Lung (tissue), 12 donors: ENCODE measurements around the gene FCRLB. TPM values are rescaled to one million over a fixed set of nuclear protein-coding genes. Genes with fewer than 3 reads are reported as not detected.
"Not testable (repeated sequence)": the region's sequence is repeated elsewhere in the genome, so short reads cannot be mapped to it uniquely, and the experiment has no call there.

Experiments used
- ATAC-seq: fragments of 200-7000 bp; cut with Tn5 transposase; one replicate; pipeline ENCODE4 v1.9.1; 2020; ENCODE audit warnings: moderate number of reproducible peaks; ENCODE audit not compliant: insufficient read depth, low FRiP score
- DNase-seq, 3 donors: peaks; one replicate each; pipeline ENCODE4 v3.0.0-alpha.2; 2013 to 2017
- H3K27ac ChIP-seq, 2 donors: one replicate each; pipeline ENCODE4 v1.5.1; 2013; ENCODE audit warnings: mild to moderate bottlenecking in 2 of 2, moderate library complexity in 2 of 2, control low read depth in 1 of 2, inconsistent platforms in 1 of 2, low read depth in 1 of 2, low read length in 1 of 2
- H3K27me3 ChIP-seq, 3 donors: one replicate each; pipeline ENCODE4 v1.5.1; 2013; ENCODE audit warnings: low read length in 2 of 3; ENCODE audit not compliant: control insufficient read depth in 3 of 3, insufficient read depth in 3 of 3
- H3K36me3 ChIP-seq, 4 donors: one replicate each; pipeline ENCODE4 v1.5.1; 2013; ENCODE audit warnings: low read length in 4 of 4, mild to moderate bottlenecking in 1 of 4, moderate library complexity in 1 of 4; ENCODE audit not compliant: control insufficient read depth in 4 of 4, insufficient read depth in 4 of 4
- H3K4me1 ChIP-seq, 5 donors: one replicate each; pipeline ENCODE4 v1.5.1; 2013; ENCODE audit warnings: low read length in 5 of 5, mild to moderate bottlenecking in 2 of 5, moderate library complexity in 1 of 5; ENCODE audit not compliant: control insufficient read depth in 5 of 5, insufficient read depth in 5 of 5
- H3K4me3 ChIP-seq: one replicate; pipeline ENCODE4 v1.5.1; 2013; ENCODE audit warnings: mild to moderate bottlenecking, control low read depth, moderate library complexity
- H3K9ac ChIP-seq, 2 donors: one replicate each; pipeline ENCODE4 v1.5.1; 2013; ENCODE audit warnings: low read length in 2 of 2, control low read depth in 1 of 2; ENCODE audit not compliant: insufficient read depth in 1 of 2
- H3K9me3 ChIP-seq, 4 donors: one replicate each; pipeline ENCODE4 v1.5.1; 2013; ENCODE audit warnings: low read length in 3 of 4, mild to moderate bottlenecking in 1 of 4, moderate library complexity in 1 of 4; ENCODE audit not compliant: control insufficient read depth in 4 of 4, insufficient read depth in 3 of 4
- WGBS, 2 donors: extraction: QIAGEN DNeasy Blood & Tissue Kit; methylation state at CpG; one replicate each; pipeline ENCODE4 v1.1.7; 2013; 5-methylcytosine and 5-hydroxymethylcytosine counted together
- polyA plus RNA-seq, 2 donors: library from polyadenylated mRNA; stranded (reverse); fragments of 200-250 nt; gene quantifications; one replicate each; pipeline ENCODE4 v1.2.1, GENCODE V29; 2013
- total RNA-seq, 2 donors: library from RNA; depleted of rRNA in 1 of 2; stranded (reverse); fragments of >200 nt in 1 of 2; gene quantifications; one replicate each; pipeline ENCODE4 v1.2.1, GENCODE V29; 2014 to 2021
- TF ChIP-seq, protein P1 (sequence below): IDR thresholded peaks from 2 replicates; pipeline ENCODE4 v1.5.1; 2012; ENCODE audit warnings: mild to moderate bottlenecking; ENCODE audit errors: control extremely low read depth, extremely low read depth
- donor health status: control.
- donor health status: control.
- donor health status: Bipolar disorder and iron deficiency.
- donor health status: healthy.
- donor health status: DM: yes; HTN: yes; CAD: no.

The FCRLB gene
- total and polyA plus RNA-seq, 4 donors = 0.34 to 0.90 (median 0.72) TPM

GRCh38 chr1:161691846-161692245, 29.5 kb upstream of the FCRLB start:
- H3K9me3 ChIP-seq = peaks cover 0 to 4% (median 0%) of the 10 kb centered on the region in 4 donors
- H3K27me3 ChIP-seq = no peaks in the 10 kb centered on the region
- H3K9ac ChIP-seq = no peak overlapping the region
- no peaks in the 10 kb centered on the region for H3K36me3 ChIP-seq
- no peak overlapping the region for H3K4me3 ChIP-seq
- H3K27ac ChIP-seq = no peak overlapping the region
- no peaks in the 10 kb centered on the region for H3K4me1 ChIP-seq
- TF ChIP-seq, protein P1, sequence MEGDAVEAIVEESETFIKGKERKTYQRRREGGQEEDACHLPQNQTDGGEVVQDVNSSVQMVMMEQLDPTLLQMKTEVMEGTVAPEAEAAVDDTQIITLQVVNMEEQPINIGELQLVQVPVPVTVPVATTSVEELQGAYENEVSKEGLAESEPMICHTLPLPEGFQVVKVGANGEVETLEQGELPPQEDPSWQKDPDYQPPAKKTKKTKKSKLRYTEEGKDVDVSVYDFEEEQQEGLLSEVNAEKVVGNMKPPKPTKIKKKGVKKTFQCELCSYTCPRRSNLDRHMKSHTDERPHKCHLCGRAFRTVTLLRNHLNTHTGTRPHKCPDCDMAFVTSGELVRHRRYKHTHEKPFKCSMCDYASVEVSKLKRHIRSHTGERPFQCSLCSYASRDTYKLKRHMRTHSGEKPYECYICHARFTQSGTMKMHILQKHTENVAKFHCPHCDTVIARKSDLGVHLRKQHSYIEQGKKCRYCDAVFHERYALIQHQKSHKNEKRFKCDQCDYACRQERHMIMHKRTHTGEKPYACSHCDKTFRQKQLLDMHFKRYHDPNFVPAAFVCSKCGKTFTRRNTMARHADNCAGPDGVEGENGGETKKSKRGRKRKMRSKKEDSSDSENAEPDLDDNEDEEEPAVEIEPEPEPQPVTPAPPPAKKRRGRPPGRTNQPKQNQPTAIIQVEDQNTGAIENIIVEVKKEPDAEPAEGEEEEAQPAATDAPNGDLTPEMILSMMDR = no peak
- 84 to 89% methylated on average over 3 of the region's 3 CpGs for WGBS, 2 donors
- DNase-seq (no peak), ATAC-seq (no peak)

- H3K4me3 ChIP-seq, H3K36me3 ChIP-seq, ATAC-seq, H3K27me3 ChIP-seq, H3K27ac ChIP-seq, H3K9ac ChIP-seq, H3K4me1 ChIP-seq, H3K9me3 ChIP-seq, DNase-seq: not testable (repeated sequence)
- 91 to 93% methylated on average over 14 of the region's 14 CpGs for WGBS, 2 donors
Measured at GRCh38 chr1:161693020-161693712, 28.2 kb upstream of the FCRLB start.

DNA sequence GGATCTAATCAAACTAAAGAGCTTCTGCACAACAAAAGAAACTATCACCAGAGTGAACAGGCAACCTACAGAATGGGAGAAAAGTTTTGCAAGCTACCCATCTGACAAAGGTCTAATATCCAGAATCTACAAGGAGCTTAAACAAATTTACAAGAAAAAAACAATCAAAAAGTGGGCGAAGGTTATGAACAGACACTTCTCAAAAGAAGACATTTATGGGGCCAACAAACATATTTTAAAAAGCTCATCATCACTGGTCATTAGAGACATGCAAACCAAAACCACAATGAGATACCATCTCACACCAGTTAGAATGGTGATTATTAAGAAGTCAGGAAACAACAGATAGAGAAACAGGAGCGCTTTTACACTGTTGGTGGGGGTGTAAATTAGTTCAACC, 23.0 kb upstream of the FCRLB start:
- ATAC-seq, DNase-seq: not testable (repeated sequence)

DNA sequence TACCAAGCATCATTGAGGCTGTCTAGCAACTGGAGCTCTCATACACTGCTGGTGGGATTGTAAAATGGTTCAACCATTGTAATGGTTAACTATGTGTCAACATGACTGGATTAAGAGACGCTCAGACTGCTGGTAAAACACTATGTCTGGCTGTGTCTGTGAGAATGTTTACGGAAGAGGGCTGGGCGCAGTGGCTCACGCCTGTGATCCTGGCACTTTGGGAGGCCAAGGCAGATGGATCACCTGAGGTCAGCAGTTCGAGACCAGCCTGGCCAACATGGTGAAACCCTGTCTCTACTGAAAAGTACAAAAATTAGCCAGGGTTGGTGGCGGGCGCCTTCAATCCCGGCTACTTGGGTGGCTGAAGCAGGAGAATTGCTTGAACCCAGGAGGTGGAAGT, 19.1 kb upstream of the FCRLB start:
- ATAC-seq (no peak), DNase-seq (peak in 2 of 3 donors; percentile 17 to 24)
- Histone ChIP-seq H3K27ac (no peak overlapping the region), H3K4me3 (no peak overlapping the region), H3K27me3 (peaks cover 0 to 3% (median 0%) of the 10 kb centered on the region in 3 donors), H3K36me3 (no peaks in the 10 kb centered on the region), H3K4me1 (no peaks in the 10 kb centered on the region), H3K9me3 (no peaks in the 10 kb centered on the region), H3K9ac (no peak overlapping the region)
- WGBS, 2 donors = 70 to 87% methylated on average over 8 of the region's 8 CpGs
- TF ChIP-seq, protein P1 = no peak

More for the DNA sequence above, 23.0 kb upstream of the FCRLB start:
- not testable (repeated sequence) for H3K9me3 ChIP-seq, H3K27me3 ChIP-seq, H3K4me3 ChIP-seq, H3K36me3 ChIP-seq, H3K4me1 ChIP-seq, H3K9ac ChIP-seq, H3K27ac ChIP-seq
- WGBS, 2 donors = 91 to 95% methylated on average over 2 of the region's 2 CpGs
